A549 (cell line): ENCODE measurements around the gene GPR35. TPM values are rescaled to one million over a fixed set of nuclear protein-coding genes. Genes with fewer than 3 reads are reported as not detected.

Experiments used
- ATAC-seq, 2 experiments: fragments of 200-7000 bp in 1 of 2; fragments of >200 bp in 1 of 2; cut with Nextera tagmentation in 1 of 2; cut with Tn5 transposase in 1 of 2; 3 replicates each; pipeline versions ENCODE4 v1.8.0 to v1.9.1; 2018 to 2020; ENCODE audit warnings: mild to moderate bottlenecking in 1 of 2, moderate library complexity in 1 of 2
- CTCF ChIA-PET: fragments of 300-600 bp; sonication (Branson Sonifier 250); formaldehyde crosslinking; extraction: SDS; loops from one replicate; lab custom pipeline; 2021; ENCODE audit warnings: antibody characterized with exemption, inconsistent platforms; lab: Yijun Ruan, JAX
- POLR2A ChIA-PET: fragments of 350-600 bp; formaldehyde crosslinking; extraction: SDS; loops from one replicate; lab custom pipeline; 2021; ENCODE audit warnings: antibody characterized with exemption, inconsistent platforms; lab: Yijun Ruan, JAX
- DNase-seq, 2 experiments: peaks; one replicate each; pipeline versions ENCODE4 v3.0.0 to v3.0.0-alpha.2; 2011 to 2016; ENCODE audit warnings: low read depth in 1 of 2, low spot score in 1 of 2
- FAIRE-seq: peaks from 2 replicates; lab custom pipeline; 2011; peaks lifted over from hg19 to GRCh38; lab: Jason Lieb, UNC
- H3K27ac ChIP-seq, 2 experiments: fragments of >200 bp; sonication (Bioruptor Twin); formaldehyde crosslinking; 3 replicates each; pipeline ENCODE4 v1.5.1; 2016 to 2017
- H3K4me1 ChIP-seq: fragments of >200 bp; sonication (Bioruptor Twin); formaldehyde crosslinking; 3 replicates; pipeline ENCODE4 v1.6.1; 2016
- H3K4me2 ChIP-seq: fragments of >200 bp; sonication (Bioruptor Twin); formaldehyde crosslinking; 3 replicates; pipeline ENCODE4 v1.6.1; 2016
- H3K4me3 ChIP-seq: fragments of >200 bp; sonication (Bioruptor Twin); formaldehyde crosslinking; 3 replicates; pipeline ENCODE4 v1.5.1; 2016
- H3K9me3 ChIP-seq: fragments of >200 bp; sonication (Bioruptor Twin); formaldehyde crosslinking; 3 replicates; pipeline ENCODE4 v1.6.1; 2016
- BHLHE40 ChIP-seq: IDR thresholded peaks from 2 replicates; pipeline ENCODE4 v1.6.1; 2012; ENCODE audit warnings: low read depth, low read length, inconsistent platforms
- CBX2 ChIP-seq: fragments of 200-600 bp; sonication (generic); IDR thresholded peaks from 2 replicates; pipeline ENCODE4 v1.6.1; 2016; ENCODE audit warnings: low read depth, mild to moderate bottlenecking, borderline replicate concordance
- CEBPB ChIP-seq, 2 experiments: fragments of >200 bp in 1 of 2; sonication (Bioruptor Twin) in 1 of 2; formaldehyde crosslinking in 1 of 2; IDR thresholded peaks; 2 replicates each; pipeline ENCODE4 v1.6.1; 2012 to 2016
- EHF ChIP-seq: fragments of 250-450 bp; sonication (Bioruptor Pico); IDR thresholded peaks from 2 replicates; pipeline ENCODE4 v1.5.0; 2020; ENCODE audit warnings: mild to moderate bottlenecking
- EHMT2 ChIP-seq: fragments of 200-600 bp; sonication (generic); IDR thresholded peaks from 2 replicates; pipeline ENCODE4 v1.6.1; 2016; ENCODE audit warnings: antibody characterized with exemption, low read depth, mild to moderate bottlenecking, moderate library complexity
- ELK1 ChIP-seq: fragments of 150-350 bp; IDR thresholded peaks from 2 replicates; pipeline ENCODE4 v1.6.1; 2014; ENCODE audit warnings: low read depth, mild to moderate bottlenecking, low read length
- HOXB5 ChIP-seq: fragments of 250-450 bp; sonication (Bioruptor Pico); IDR thresholded peaks from 2 replicates; pipeline ENCODE4 v1.5.0; 2020; ENCODE audit warnings: mild to moderate bottlenecking, moderate library complexity
- JUN ChIP-seq, 2 experiments: fragments of >200 bp; sonication (Bioruptor Twin); formaldehyde crosslinking; IDR thresholded peaks; 2 replicates in 1 of 2; 3 replicates in 1 of 2; pipeline ENCODE4 v1.6.1; 2016 to 2017
- MAX ChIP-seq: IDR thresholded peaks from 2 replicates; pipeline ENCODE4 v1.6.1; 2012
- MAZ ChIP-seq: fragments of 150-350 bp; IDR thresholded peaks from 2 replicates; pipeline ENCODE4 v1.6.1; 2014; ENCODE audit warnings: antibody characterized with exemption, low read depth, low read length, borderline replicate concordance
- MYC ChIP-seq: IDR thresholded peaks from 2 replicates; pipeline ENCODE4 v1.6.1; 2012; ENCODE audit warnings: mild to moderate bottlenecking, inconsistent platforms, low read length, improper control_type of control experiment, borderline replicate concordance
- PHF8 ChIP-seq: fragments of 200-600 bp; sonication (generic); IDR thresholded peaks from 2 replicates; pipeline ENCODE4 v1.6.1; 2016; ENCODE audit warnings: low read depth, mild to moderate bottlenecking, antibody characterized with exemption, moderate library complexity, borderline replicate concordance
- POLR2AphosphoS2 ChIP-seq: conservative IDR thresholded peaks from 2 replicates; pipeline ENCODE4 v1.6.1; 2012; ENCODE audit warnings: low read length, improper control_type of control experiment, inconsistent platforms
- RFX5 ChIP-seq: fragments of 450-650 bp; IDR thresholded peaks from 2 replicates; pipeline ENCODE4 v1.7.1; 2014; ENCODE audit warnings: antibody characterized with exemption, mild to moderate bottlenecking, moderate library complexity
- RNF2 ChIP-seq: fragments of 200-600 bp; sonication (generic); IDR thresholded peaks from 2 replicates; pipeline ENCODE4 v1.6.1; 2016; ENCODE audit warnings: low read depth, mild to moderate bottlenecking, antibody characterized with exemption, moderate library complexity, borderline replicate concordance
- ZC3H11A ChIP-seq: fragments of 450-650 bp; IDR thresholded peaks from 2 replicates; pipeline ENCODE4 v1.6.1; 2014; ENCODE audit warnings: antibody characterized with exemption, mild to moderate bottlenecking
- ZFP36 ChIP-seq: fragments of 450-650 bp; IDR thresholded peaks from 2 replicates; pipeline ENCODE4 v1.6.1; 2014; ENCODE audit warnings: borderline replicate concordance; ENCODE audit not compliant: partially characterized antibody
- WGBS: methylation state at CpG from one replicate; pipeline ENCODE4 v1.1.6; 2017; ENCODE audit errors: missing lambda C conversion rate; 5-methylcytosine and 5-hydroxymethylcytosine counted together
- polyA plus RNA-seq, 4 experiments: library from polyadenylated mRNA; depleted of rRNA in 3 of 4; stranded (reverse); fragments of >200 nt; fragmentation: RNase III in 1 of 4; extraction: RNeasy Plus Mini Kit Qiagen cat#74134 plus additional on column Dnase treatment in 1 of 4; gene quantifications; 2 replicates in 3 of 4; 3 replicates in 1 of 4; pipeline ENCODE4 v1.2.3, GENCODE V29; 2011 to 2017
- TF ChIP-seq, protein P1 (sequence below): fragments of 250-450 bp; sonication (Bioruptor Pico); IDR thresholded peaks from 2 replicates; pipeline ENCODE4 v1.5.0; 2020; ENCODE audit warnings: low read depth, mild to moderate bottlenecking, moderate library complexity
- TF ChIP-seq, protein P2 (sequence below): IDR thresholded peaks from 2 replicates; pipeline ENCODE4 v1.6.1; 2012; ENCODE audit warnings: low read depth, borderline replicate concordance
- TF ChIP-seq, protein P3 (sequence below): fragments of 250-450 bp; sonication (Bioruptor Pico); IDR thresholded peaks from 2 replicates; pipeline ENCODE4 v1.5.0; 2021; ENCODE audit warnings: mild to moderate bottlenecking, moderate library complexity, borderline replicate concordance
- TF ChIP-seq, protein P4 (sequence below): fragments of >200 bp; sonication (Bioruptor Twin); formaldehyde crosslinking; IDR thresholded peaks from 3 replicates; pipeline ENCODE4 v1.6.1; 2016

Gene GPR35
- polyA plus RNA-seq, 2 of the 4 experiments (the other 2 are of a cell fraction) = 0.65 to 0.90 TPM

- H3K27ac ChIP-seq = no peak overlapping the region
- ATAC-seq (no peak), DNase-seq (no peak), FAIRE-seq (no peak)
- no peak overlapping the region for H3K4me2 ChIP-seq
- TF ChIP-seq EHF (CRISPR knock-in tag) = no peak
- no peak for TF ChIP-seq BHLHE40
- TF ChIP-seq, protein P1, sequence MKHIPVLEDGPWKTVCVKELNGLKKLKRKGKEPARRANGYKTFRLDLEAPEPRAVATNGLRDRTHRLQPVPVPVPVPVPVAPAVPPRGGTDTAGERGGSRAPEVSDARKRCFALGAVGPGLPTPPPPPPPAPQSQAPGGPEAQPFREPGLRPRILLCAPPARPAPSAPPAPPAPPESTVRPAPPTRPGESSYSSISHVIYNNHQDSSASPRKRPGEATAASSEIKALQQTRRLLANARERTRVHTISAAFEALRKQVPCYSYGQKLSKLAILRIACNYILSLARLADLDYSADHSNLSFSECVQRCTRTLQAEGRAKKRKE (CRISPR knock-in tag) = no peak
- no peak for TF ChIP-seq ZC3H11A
- no peak for TF ChIP-seq MYC
- TF ChIP-seq, protein P2, sequence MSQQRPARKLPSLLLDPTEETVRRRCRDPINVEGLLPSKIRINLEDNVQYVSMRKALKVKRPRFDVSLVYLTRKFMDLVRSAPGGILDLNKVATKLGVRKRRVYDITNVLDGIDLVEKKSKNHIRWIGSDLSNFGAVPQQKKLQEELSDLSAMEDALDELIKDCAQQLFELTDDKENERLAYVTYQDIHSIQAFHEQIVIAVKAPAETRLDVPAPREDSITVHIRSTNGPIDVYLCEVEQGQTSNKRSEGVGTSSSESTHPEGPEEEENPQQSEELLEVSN = no peak
- TF ChIP-seq RNF2 = no peak
- no peak for TF ChIP-seq MAZ
- TF ChIP-seq ELK1 = no peak
- no peak for TF ChIP-seq CEBPB (IDR thresholded peaks at IDR 0.05)
- TF ChIP-seq RFX5 = no peak
- no peak for TF ChIP-seq CBX2
- TF ChIP-seq ZFP36 = no peak
- TF ChIP-seq, protein P3, sequence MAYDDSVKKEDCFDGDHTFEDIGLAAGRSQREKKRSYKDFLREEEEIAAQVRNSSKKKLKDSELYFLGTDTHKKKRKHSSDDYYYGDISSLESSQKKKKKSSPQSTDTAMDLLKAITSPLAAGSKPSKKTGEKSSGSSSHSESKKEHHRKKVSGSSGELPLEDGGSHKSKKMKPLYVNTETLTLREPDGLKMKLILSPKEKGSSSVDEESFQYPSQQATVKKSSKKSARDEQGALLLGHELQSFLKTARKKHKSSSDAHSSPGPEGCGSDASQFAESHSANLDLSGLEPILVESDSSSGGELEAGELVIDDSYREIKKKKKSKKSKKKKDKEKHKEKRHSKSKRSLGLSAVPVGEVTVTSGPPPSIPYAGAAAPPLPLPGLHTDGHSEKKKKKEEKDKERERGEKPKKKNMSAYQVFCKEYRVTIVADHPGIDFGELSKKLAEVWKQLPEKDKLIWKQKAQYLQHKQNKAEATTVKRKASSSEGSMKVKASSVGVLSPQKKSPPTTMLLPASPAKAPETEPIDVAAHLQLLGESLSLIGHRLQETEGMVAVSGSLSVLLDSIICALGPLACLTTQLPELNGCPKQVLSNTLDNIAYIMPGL (CRISPR knock-in tag) = no peak
- TF ChIP-seq, protein P4, sequence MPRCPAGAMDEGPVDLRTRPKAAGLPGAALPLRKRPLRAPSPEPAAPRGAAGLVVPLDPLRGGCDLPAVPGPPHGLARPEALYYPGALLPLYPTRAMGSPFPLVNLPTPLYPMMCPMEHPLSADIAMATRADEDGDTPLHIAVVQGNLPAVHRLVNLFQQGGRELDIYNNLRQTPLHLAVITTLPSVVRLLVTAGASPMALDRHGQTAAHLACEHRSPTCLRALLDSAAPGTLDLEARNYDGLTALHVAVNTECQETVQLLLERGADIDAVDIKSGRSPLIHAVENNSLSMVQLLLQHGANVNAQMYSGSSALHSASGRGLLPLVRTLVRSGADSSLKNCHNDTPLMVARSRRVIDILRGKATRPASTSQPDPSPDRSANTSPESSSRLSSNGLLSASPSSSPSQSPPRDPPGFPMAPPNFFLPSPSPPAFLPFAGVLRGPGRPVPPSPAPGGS = no peak
- no peak for TF ChIP-seq EHMT2
- no peak for TF ChIP-seq POLR2AphosphoS2
- TF ChIP-seq PHF8 = no peak
- no peak for TF ChIP-seq MAX
- H3K4me3 ChIP-seq = no peak overlapping the region
- ChIA-PET CTCF (no interaction called here), POLR2A (no interaction called here)
- WGBS = 94% methylated on average over 4 of the region's 9 CpGs
- no peaks in the 10 kb centered on the region for H3K9me3 ChIP-seq
- H3K4me1 ChIP-seq = no peaks in the 10 kb centered on the region
These were observed 10.9 kb upstream of the GPR35 start for GRCh38 chr2:240614391-240614790.

GRCh38 chr2:240615396-240615795 lies 9.9 kb upstream of the GPR35 start:
- no peak overlapping the region for H3K4me3 ChIP-seq
- H3K27ac ChIP-seq = no peak overlapping the region
- no peaks in the 10 kb centered on the region for H3K4me1 ChIP-seq
- FAIRE-seq (no peak), DNase-seq (no peak), ATAC-seq (no peak)
- ChIA-PET POLR2A (no interaction called here), CTCF (no interaction called here)
- TF ChIP-seq JUN (IDR thresholded peaks at IDR 0.05) = no peak
- no peak for TF ChIP-seq HOXB5 (CRISPR knock-in tag)
- TF ChIP-seq ZC3H11A = no peak
- no peak for TF ChIP-seq RFX5
- no peak for TF ChIP-seq PHF8
- no peaks in the 10 kb centered on the region for H3K9me3 ChIP-seq
- 56% methylated on average over 2 of the region's 2 CpGs for WGBS
- H3K4me2 ChIP-seq = no peak overlapping the region
